ENCODE measurements around the gene GP1BB.
A peak's percentile ranks its signal among the peaks of the same experiment; 100 is the strongest.

The GP1BB gene

DNA sequence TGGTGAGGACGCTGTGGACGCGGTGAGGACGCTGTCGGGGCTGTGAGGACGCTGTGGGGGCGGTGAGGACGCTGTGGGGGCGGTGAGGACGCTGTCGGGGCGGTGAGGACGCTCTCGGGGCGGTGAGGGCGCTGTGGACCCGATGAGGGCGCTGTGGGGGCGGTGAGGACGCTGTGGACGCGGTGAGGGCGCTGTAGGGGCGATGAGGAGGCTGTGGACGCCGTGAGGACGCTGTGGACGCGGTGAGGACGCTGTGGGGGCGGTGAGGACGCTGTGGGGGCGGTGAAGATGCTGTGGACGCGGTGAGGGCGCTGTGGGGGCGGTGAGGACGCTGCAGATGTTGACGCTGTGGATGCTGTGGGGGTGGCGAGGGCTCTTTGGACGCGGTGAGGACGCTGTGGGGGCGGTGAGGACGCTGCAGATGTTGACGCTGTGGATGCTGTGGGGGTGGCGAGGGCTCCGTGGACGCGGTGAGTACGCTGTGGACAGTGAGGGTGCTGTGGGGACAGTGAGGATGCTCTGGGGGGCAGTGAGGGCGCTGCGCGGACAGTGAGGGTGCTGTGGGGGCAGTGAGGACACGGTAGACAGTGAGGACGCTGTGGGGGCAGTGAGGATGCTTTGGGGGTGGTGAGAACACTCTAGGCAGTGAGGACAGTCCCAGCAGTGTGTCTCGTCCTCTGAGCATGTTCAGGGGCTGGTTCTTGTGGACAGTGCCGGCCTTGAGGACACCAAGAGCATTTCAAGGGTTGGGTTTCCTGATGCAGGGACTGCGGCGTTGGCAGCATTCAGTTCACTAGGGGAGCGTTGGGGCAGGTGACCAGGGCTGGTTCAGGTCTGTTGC is 4.2 kb downstream of the GP1BB start:
- no peak for FAIRE-seq

DNA sequence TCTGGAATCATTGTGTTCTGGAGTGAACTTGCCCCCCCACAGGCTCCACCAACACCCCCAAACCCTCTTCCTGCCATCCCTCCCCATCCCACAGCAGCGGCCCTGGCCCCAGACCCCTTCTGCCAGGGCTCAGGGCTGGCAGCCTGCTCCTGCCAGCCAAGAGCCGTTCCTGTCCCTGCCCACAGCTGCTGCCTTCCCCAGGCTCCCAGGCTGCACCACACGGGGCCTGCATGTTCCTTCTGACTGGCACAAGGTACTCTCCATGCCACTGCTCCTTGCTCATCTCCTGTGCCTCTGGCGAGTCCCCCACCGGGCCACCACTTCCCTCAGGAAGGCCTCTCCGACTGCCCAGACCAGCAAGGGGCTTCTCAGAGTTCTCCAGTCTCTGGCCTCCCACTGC is 4.9 kb downstream of the GP1BB start:
- FAIRE-seq: no peak

DNA sequence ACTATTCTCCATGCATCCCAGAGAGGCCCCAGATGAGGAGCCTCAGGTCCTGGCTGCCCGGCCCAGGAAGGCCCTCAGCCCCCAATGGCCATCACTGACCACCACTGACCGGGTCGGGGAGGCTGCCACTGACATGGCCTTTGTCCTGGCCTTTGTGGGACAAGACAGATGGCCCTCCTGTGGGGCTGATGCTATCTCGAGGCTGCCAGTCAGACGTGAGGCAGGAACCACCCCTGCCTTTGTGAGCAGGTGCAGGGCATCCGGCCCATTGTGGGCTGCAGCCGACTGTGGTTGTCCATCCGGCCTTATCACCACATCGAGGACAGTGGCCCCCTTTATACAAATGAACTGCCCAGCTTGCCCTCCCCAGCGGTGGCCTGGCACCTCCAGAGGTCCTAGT is 5.5 kb downstream of the GP1BB start:
- FAIRE-seq: no peak

DNA sequence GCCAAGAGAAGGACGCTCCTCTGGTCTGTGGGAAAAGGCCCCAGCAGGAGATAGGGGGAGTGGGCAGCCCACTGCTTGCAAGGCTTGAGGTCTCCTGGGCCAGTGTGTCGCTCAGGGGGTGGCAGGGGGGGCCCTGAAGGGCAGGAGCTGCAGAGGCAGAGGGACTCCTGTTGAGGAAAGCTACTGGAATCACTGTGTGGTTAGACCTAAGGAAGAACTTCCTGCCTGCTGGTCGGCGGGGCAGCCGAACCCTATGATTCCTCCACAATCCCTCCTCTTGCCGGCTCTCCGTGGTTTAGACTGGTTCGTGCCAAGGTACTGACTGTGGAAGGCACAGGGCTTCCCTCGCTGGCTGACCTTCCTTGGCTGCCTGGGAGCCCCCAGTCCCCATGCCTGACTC is 6.2 kb downstream of the GP1BB start:
- FAIRE-seq: no peak

DNA sequence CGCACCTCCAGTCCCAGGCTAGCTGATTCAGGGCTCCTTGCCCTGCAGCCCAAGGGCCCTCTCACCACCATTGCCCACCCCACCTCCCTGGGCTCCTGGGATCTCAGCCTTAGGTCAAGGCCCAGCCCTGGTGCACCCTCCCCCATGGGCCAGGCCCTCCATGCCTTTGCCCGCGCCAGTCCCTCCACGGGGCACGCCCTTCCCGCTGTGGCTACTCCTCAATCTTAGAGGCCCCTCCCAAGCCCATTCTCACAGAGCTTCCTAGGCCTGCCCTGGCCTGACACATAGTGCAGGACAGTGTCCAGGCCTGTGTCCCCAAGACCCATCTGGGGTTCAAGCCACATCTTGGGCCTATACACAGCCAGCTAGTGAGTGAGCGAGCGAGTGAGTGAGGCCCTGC is 6.9 kb downstream of the GP1BB start:
- no peak for FAIRE-seq

DNA sequence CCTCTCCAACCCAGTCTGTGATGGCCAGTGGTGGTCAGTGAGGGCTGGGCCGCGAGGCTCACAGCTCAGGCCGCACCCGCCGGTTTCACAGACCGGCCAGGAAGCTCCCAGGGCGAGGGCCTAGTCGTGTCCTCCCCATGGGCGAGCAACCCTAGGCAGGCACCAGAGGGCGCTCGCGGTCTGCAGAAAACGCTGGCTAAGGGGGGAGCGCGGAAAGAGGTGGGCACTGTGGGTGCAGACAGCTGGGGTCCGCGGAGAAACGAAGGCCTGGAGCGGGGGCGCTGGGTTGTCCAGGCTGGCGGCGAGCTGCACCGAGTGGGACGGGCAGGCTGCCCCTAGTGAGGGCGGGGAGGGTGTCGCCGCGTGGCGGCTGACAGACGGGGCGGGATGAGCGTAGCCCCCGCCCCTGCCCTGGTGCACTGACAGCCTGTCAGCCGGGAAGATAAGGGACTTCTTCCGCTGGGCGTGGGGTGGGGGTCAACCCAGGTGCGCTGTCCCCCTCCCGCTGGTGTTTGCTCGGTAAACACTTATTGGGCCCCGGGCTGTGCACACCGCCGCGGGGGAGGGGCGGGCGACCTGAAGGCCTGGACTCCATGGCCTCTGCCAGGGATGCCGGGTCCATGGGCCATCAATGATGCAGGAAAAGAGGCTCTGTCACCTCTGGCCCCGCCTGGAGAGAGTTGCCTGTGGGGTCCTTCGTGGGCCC is 7.5 kb downstream of the GP1BB start:
- peak; percentile 19 for FAIRE-seq

DNA sequence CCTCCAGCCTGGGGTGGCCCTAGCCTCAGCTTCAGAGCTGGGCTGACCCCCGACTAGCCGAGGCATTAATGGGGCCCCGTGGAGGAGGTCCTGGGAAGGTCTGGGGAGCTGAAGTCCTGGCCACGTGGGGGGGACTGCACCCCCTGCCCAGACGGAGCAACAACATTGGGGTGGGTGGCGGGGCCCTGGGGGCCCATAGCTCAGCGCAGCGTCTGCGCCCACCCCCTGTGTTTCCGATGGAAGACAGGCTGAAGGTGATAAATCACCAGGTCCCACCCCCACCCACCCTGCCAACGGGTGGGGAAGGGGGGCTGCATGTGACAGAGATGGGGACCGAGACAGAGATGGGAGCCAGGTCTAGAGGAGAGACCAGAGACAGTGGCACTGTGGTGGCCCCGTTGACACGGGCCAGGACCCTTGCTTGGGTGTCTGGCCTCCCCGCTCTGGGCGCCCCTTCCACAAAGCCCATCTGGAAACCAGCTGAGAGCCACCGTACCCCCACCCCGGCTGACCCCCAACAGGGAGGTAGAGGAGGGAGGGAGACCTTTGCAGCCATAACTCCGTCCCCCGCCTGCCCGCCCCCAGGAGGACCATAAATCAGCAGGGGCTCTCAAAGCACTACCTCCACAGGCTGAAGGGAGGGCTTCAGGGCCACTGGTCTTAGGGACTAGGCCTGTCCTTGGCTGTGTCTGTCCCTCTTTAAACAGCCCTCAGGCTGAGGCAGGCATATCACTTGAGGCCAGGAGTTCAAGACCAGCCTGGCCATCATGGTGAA is 8.2 kb downstream of the GP1BB start:
- FAIRE-seq: no peak

DNA sequence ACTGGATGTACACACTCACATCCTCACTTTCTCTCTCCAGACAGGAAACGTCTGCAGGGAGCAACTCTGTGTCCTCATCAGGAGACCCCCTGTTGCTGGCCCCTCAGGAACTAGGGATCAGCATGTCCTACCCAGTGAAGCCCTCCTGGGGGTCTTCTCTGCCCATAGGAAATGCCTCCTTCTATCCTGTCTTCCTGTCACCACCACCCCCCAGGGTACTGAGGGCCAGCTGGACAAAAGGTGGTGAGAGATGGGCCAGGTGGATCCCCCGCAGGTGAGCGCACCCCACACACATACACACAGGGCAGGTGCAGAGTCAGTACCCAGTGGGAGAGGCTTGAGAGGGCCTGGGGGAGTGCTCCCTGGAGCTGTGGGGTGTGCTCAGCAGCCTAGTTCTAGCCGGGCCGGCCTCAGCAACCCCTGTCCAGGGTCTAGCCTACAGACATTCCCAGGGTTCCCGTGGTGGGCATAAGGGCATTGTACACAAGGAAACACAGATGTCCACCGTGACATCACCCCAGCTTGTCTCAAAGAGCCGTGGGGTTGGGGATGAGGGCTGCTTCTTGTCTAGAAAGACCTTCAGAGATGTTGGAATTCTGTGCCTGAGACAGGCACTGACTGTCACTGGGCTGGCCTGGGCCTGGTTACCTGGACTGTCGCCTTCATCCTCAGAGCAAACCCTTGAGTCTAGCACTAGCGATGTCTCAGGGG is 9.2 kb downstream of the GP1BB start:
- FAIRE-seq: no peak

DNA sequence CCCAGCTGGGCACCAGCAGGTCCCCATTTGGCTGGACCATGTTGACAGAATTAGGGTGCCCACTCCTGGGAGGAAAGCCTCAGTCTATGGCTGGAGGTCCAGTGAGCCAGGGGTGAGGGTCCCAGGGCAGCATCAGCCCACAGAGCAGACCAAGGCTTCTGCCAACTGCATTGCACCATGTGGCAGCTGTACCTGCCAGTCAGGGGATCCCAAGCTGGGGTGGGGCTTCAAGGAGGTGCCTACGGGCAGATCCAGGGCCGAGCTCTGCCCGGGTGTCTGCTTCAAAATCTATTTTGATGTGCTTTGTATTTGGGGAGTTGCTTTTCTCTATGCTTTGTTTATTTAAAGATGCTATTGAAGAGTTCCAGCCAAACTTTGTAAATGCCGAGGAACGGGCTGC is 10.4 kb downstream of the GP1BB start:
- no peak for FAIRE-seq

DNA sequence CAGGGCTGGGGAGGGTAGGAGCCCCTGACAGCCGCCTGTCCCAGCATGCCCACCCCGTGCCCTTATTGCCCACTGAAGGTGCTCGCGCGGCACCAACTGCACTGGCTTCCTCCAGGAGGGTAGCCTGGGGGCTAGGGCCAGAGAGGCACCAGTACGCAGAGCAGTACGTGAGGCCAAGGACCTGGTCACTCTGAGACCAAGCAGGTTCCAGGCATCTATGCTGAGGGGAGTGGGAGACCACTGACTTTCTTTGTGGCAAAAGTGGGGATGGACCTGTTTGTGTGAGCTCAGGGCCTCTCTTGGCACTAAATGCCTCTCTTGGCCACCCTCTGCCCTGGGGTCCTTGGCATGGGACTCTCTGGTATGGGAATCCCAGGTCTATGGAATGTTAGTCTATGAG is 10.8 kb downstream of the GP1BB start:
- no peak for FAIRE-seq

DNA sequence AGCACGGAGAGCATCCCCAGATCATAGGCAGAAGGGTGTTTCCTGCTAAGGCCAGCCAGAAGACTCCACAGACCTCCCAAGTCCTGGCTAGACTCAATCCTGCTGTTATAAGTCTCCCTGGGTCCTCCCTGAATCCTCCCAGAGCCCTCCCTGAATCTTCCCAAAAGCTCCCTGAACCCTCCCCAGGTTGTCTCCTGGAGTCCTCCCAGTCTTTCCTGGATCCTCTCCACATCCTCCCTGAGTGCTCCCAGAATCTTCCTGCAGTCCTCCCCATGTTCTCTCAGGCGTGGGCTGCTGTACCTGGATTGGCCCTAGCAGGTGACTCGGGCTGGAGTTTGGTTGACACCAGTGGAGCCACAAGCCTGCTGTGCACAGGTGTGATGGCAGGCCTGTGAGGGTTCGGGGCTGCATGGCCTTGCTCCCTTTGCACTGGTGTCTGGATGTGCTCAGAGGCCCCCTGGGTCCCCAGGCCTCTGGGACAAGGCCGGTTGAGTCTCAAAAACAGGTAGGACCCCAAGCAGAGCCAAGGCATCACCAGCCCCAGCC is 11.6 kb downstream of the GP1BB start:
- no peak for FAIRE-seq

DNA sequence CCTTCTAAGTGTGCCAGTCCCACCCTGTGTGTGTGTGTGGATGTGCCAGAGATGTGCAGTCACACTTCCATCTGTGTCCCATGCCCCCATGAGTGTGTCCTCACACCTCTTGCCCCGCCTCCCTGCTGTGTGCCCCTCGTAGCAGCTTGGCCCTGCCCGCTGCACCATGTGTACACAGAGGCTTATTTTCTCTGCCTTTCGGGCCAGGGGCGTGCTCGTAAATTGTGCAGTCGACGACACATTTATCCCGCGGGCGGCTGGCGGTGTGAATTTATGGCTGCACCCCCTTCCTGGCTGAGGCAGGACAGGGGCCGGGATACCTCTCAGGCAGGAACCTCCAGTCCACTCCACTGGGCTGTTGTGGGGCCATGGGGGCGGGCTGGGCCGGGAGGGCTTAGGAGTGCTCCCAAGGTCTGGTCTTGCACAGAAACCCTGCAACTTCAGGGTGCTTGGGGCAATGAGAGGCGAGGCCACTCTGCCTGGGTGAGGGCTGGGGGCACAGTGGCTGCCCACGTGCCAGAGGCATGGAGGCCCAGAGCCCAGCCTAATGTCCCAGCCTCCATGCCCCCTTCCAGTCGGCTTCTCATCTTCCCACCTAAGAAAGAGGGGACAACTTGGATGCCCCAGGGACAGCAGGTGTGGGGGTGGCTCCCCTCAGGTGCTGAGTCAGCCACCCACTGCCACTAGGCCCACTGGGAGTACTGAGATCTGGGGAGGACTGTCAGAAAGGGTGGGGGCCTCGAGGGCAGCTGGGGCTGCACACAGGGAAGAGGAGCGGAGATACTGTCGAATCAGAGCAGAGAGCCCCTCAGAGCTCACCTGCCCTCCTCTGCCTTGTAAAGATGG is 12.5 kb downstream of the GP1BB start:
- FAIRE-seq: no peak

DNA sequence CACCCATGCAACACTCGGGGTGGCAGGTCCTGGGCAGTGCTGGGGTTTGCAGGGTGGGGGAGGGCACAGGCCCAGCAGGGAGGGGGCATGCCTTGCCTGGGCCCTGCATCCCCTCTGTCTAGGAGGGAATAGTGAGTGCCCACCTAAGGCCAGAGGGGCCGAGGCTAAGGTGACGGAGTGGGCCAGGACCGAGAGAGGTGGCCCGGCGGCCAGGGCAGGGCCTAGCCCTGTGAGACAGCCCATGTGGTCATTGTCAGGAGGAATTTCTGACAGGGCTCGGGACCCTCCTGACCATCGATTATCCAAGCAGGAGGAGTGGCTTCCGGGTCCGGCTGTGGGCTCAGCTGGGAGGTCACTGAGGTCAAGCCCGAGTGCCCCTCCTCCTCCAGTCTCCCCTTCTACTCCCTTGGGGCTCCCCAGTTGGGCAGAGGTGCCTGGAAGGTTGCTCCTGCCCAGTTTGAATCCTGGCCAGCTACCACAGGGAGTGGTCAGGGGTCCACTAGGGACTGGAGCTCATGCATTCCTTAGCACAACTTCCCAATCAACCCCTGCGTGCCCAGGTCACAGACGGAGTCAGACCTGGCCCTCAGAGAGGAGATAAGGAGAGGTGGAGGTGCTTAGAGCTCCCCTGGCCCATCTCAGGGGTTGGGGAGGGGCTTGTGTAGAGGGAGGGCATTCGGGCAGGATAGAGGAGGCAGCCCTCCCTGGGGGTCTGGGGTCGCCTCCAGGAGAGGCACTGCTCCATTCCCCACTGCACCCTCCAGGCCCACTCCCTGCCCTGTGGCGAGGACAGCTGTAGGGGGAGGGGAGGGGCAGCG is 14.7 kb downstream of the GP1BB start:
- FAIRE-seq: no peak

DNA sequence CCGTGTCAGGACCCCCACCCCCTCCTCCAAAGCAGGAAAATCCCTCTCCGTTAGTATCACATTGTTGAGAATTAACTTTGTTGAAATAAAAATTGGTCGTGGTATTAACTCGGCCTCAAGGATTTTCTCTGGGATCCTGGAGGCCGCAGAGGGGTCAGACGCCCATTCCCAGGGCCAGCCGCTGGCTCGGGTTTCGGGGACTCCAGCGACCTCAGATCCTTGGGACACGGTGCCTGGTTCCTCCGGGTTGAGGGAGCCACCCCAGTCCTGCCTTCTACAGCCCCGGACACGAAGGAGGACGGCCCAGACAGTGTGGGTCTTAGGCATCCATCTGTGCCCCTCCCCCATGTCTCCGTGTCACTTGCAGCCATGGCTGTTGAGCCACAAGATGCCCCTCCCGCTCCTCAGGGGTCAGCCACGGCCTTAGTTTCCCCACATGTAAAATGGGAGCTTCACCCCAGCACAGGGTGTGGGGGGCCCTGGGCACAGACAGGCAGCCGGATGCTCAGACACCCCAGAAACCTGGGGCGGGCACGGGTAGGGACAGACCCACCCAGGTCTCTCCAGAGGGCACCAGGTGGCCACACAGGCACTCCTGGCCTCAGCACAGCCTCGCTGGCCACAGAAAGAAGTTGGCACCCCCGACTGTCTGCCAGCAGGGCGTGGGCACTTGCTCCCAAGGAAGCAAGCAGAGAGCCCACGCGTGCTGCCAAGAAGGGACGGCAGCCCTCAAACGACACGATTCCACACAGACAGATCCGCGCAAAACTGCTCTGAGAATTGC is 15.5 kb downstream of the GP1BB start:
- no peak for FAIRE-seq

DNA sequence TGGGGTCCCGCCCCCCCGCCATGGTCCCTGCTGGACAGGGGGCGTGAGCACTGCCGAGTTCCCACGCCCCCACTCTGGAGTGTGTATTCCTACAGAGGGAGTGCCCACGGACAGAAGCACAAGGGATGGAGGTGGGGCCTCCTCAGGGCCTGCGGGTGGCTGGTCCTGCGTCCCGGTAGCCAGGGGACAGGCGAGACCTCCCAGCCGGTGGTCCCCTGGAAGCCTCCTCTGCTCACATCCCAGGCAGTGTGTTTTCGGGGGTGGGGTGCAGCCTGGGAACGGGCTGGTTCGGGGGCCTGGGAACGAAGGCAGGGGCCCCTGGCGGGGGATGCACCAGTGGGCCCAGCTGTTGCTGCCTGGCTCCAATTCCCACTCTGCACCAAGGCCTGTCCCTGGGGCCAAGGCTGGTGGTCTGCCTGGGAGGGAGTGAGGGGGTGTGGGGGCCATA is 16.1 kb downstream of the GP1BB start:
- FAIRE-seq: no peak

DNA sequence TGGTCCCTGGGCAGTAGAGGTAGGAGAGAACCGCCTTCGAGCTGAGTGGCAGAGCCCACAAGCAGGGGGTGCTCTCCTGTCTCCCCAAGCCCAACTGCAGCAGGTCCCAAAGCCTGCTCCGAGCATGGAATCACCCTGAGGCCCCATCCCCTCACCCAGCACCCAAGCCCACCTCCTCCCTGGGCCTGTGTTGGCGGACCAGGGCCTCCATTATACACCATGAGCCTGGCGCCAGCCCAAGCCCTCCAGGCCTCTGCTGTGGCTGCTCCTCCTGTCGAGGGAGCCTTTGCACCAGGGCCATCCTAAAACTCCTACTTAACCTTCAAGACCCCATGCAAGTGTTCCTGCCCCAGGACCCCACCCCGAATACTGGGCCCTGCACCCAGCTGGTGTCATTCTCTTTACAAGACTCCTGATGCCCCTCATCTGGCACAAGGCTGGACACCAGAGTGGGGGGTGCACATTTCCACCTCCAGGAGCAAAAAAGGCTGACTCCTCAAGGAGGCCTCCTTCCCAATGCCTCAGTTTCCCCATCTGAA is 16.6 kb downstream of the GP1BB start:
- FAIRE-seq: no peak

DNA sequence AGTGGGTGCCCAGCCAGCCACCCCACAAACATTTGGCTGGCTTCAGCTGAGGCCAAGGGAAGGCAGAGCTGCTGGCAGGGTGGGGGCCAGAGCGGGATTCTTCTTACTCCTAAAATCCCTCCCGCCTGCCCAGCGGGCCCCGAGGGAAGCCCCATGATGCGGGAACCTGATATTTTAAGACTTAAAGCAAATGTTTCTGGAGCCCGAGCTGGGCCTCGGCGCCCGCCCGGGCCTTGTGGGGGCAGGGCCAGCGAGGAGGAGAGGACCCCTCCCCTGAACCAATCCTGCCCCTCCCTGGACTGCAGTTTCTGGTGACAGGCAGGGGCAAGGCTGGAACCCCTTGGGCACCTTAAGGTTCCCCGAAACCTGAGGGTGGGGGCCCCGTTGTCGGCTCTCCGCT is 17.2 kb downstream of the GP1BB start:
- FAIRE-seq: no peak

DNA sequence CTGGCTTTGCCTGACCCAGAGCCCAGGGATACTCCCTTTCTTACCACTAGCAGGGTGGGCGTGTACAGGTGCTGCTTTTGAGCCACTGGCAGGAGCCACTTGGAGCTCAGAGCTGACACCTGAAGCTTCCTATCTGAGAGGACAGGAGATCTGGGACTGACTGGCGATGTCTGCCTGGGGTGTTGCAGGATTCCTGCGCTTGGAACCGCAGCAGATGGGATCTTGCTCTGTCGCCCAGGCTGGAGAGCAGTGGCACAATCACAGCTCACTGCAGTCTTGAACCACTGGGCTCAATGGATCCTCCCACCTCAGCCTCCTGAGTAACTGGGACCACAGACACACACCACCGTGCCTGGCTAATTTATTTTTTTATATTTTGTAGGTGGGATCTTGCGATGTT is 17.7 kb downstream of the GP1BB start:
- FAIRE-seq: no peak

DNA sequence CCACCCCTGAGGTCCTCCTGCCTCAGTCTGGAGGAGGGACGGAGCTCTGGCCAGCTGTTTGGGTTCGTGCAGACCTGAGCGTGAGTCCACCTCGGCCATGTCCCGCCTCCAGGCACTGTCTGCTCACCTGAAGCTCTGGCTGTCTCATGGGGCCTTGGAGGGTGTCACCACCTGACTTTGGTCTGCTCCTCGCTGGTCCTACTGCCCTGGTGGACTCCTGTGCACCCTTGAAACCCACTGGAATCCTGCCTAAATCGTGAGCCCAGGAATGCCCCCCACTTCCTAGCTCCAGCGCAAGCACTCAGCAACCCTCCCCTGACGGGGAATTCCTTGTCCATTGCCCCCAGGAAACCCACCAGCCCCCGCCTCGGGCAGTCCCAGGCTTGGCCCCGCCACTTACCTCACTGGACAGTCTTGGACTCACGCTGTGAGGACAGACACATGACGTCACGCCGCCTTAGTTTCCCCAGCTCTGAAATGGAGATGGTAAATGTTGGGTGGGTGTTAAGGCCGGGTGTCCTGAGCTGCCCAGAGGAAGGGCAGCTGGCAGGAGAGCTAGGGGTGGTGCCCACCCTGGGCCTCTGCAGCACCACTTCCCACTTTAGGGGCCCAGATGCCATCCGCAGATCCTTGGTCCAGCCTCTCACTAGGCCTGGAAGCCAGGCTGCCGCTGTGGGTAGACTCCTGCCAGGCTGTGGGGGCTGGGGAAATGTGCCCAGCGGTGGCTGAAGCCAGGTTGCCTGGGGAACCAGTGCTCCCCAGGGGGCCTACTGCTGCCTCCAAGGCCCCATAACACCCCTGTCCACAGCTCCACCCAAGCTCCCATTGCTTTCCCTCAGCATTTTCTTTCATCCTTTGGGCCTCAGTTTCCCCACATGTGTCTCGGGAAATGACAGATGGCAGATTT is 19.1 kb downstream of the GP1BB start:
- no peak for FAIRE-seq

Data from G401.6 (cell line).